H1 (cell line): Measurements from ENCODE around the gene NDUFAF3. TPM values are rescaled to one million over a fixed set of nuclear protein-coding genes. Genes with fewer than 3 reads are reported as not detected.

Experiments used
- PHF8 ChIP-seq: fragments of 200-600 bp; sonication (generic); conservative IDR thresholded peaks from 2 replicates; pipeline ENCODE4 v1.7.1; 2012; ENCODE audit warnings: low read depth, mild to moderate bottlenecking, inconsistent platforms, low read length, moderate library complexity
- RFX5 ChIP-seq: IDR thresholded peaks from 2 replicates; pipeline ENCODE4 v1.6.1; 2011; ENCODE audit warnings: low read depth, low read length, improper control_type of control experiment, borderline replicate concordance
- SIN3A ChIP-seq, 2 experiments: IDR thresholded peaks in 1 of 2; conservative IDR thresholded peaks in 1 of 2; 2 replicates each; pipeline ENCODE4 v1.6.1; 2011 to 2012; ENCODE audit warnings: low read length in 2 of 2, improper control_type of control experiment in 1 of 2, low read depth in 1 of 2, mild to moderate bottlenecking in 1 of 2
- SP1 ChIP-seq: IDR thresholded peaks from 2 replicates; pipeline ENCODE4 v1.6.1; 2011; ENCODE audit warnings: low read depth, low read length
- polyA plus RNA-seq, 7 experiments: library from polyadenylated mRNA; depleted of rRNA in 3 of 7; stranded (reverse) in 5 of 7; unstranded in 2 of 7; fragments of >200 nt in 5 of 7; fragments of 200-250 nt in 2 of 7; gene quantifications; 1 replicate in 5 of 7; 2 replicates in 1 of 7; 4 replicates in 1 of 7; pipeline versions ENCODE4 v1.2.1 to v1.2.3, GENCODE V29; 2011 to 2013; ENCODE audit warnings: missing spikeins in 2 of 7, mixed read lengths in 2 of 7
- total RNA-seq: library from RNA; stranded (reverse); fragmentation: NEBNext Ultra II Directional; extraction: Animal tissue kit (Norgen Biotek cat#: 25700); gene quantifications from 2 replicates; pipeline ENCODE4 v1.2.1, GENCODE V29; 2021
- TF ChIP-seq, protein P1 (sequence below), 3 experiments: IDR thresholded peaks; 1 replicate in 2 of 3; 2 replicates in 1 of 3; pipeline versions ENCODE4 v1.5.1 to v1.6.1; 2011; ENCODE audit warnings: low read length in 3 of 3, mild to moderate bottlenecking in 3 of 3, inconsistent platforms in 2 of 3, low read depth in 1 of 3, moderate library complexity in 1 of 3; ENCODE audit not compliant: insufficient read depth in 1 of 3; ENCODE audit errors: control extremely low read depth in 1 of 3

NDUFAF3 gene
- total and polyA plus RNA-seq, 2 of the 8 experiments (the other 6 are each of a cell fraction or from before 2014, with no cell fraction given): 27.8 to 45.5 TPM

DNA sequence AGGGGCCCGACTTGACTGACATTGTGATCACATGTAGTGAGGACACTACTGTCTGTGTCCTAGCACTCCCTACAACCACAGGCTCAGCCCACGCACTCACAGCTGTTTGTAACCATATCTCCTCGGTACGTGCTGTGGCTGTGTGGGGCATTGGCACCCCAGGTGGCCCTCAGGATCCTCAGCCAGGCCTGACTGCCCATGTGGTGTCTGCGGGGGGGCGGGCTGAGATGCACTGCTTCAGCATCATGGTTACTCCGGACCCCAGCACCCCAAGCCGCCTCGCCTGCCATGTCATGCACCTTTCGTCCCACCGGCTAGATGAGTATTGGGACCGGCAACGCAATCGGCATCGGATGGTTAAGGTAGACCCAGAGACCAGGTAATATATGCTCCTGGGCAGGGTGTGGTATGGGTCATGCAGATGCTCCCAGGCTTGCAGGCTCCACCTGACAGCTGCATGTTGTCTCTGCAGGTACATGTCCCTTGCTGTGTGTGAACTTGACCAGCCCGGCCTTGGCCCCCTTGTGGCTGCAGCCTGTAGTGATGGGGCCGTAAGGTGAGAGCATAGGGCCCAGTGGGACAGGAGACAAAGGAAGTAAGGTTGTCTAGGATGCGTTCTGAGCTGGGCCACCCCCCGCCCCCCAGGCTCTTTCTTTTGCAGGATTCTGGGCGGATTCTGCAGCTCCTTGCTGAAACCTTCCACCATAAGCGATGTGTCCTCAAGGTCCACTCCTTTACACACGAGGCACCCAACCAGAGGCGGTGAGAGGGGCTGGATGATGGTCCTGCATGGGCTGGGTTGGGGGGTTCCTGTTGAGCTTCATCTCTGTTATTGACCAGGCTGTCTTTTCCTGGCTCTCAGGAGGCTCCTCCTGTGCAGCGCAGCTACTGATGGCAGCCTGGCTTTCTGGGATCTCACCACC lies 7.9 kb upstream of the NDUFAF3 start (continued):
- TF ChIP-seq, protein P1, sequence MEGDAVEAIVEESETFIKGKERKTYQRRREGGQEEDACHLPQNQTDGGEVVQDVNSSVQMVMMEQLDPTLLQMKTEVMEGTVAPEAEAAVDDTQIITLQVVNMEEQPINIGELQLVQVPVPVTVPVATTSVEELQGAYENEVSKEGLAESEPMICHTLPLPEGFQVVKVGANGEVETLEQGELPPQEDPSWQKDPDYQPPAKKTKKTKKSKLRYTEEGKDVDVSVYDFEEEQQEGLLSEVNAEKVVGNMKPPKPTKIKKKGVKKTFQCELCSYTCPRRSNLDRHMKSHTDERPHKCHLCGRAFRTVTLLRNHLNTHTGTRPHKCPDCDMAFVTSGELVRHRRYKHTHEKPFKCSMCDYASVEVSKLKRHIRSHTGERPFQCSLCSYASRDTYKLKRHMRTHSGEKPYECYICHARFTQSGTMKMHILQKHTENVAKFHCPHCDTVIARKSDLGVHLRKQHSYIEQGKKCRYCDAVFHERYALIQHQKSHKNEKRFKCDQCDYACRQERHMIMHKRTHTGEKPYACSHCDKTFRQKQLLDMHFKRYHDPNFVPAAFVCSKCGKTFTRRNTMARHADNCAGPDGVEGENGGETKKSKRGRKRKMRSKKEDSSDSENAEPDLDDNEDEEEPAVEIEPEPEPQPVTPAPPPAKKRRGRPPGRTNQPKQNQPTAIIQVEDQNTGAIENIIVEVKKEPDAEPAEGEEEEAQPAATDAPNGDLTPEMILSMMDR (IDR thresholded peaks at IDR 0.05; ENCODE audit: control extremely low read depth in 1 of 3, insufficient read depth in 1 of 3, low read depth in 1 of 3, low read length in 3 of 3): peak in 2 of 3 experiments; percentile 77 to 93; a peak in 3 of 4 replicates
- TF ChIP-seq PHF8 (no peak), SIN3A (conservative IDR thresholded peaks at IDR 0.05 in 1 of 2, IDR thresholded peaks at IDR 0.05 in 1 of 2; ENCODE audit: low read depth in 1 of 2, low read length in 2 of 2) (peak; percentile 42 to 73; a peak in 2 of 4 replicates), SP1 (no peak), RFX5 (no peak)
- TF ChIP-seq, all 59 proteins: peak for 7
